ENCODE measurements around the gene KDM4B. TPM values are rescaled to one million over a fixed set of nuclear protein-coding genes. Genes with fewer than 3 reads are reported as not detected.

The KDM4B gene
- total RNA-seq, 4 donors from 2014 or later: 26.6 to 84.2 (median 39.9) TPM

GRCh38 chr19:4991538-4991937 lies 22.6 kb downstream of the KDM4B start:
- H3K36me3 ChIP-seq: no peaks in the 10 kb centered on the region
- in situ Hi-C loops (cut with MboI; ENCODE audit: low pct_ligation_motif_present in 1 of 4, low pct_unique_long_range_greater_than_20kb in 1 of 4, low sequenced_read_pairs in 3 of 4) (no loop called here), intact Hi-C loops (cut with DNase I; ENCODE audit: low total_unique reads) (no loop called here)
- H3K4me1 ChIP-seq: peaks cover 7 to 29% (median 17%) of the 10 kb centered on the region in 4 donors
- H3K27ac ChIP-seq: no peak overlapping the region
- no peak for TF ChIP-seq POLR2AphosphoS5 (IDR thresholded peaks at IDR 0.05)
- no peak for TF ChIP-seq EP300 (IDR thresholded peaks at IDR 0.05; ENCODE audit: low read depth)
- no peak for TF ChIP-seq CTCF (IDR thresholded peaks at IDR 0.05)
- no peak for TF ChIP-seq POLR2A (IDR thresholded peaks at IDR 0.05)
- no peaks in the 10 kb centered on the region for H3K9me3 ChIP-seq
- H3K4me3 ChIP-seq: no peak overlapping the region
- 93% methylated on average over 6 to 9 of the region's 9 CpGs for WGBS, 2 donors (ENCODE audit: low coverage in 1 of 2)
- H3K27me3 ChIP-seq: no peaks in the 10 kb centered on the region
- DNase-seq: no peak

DNA sequence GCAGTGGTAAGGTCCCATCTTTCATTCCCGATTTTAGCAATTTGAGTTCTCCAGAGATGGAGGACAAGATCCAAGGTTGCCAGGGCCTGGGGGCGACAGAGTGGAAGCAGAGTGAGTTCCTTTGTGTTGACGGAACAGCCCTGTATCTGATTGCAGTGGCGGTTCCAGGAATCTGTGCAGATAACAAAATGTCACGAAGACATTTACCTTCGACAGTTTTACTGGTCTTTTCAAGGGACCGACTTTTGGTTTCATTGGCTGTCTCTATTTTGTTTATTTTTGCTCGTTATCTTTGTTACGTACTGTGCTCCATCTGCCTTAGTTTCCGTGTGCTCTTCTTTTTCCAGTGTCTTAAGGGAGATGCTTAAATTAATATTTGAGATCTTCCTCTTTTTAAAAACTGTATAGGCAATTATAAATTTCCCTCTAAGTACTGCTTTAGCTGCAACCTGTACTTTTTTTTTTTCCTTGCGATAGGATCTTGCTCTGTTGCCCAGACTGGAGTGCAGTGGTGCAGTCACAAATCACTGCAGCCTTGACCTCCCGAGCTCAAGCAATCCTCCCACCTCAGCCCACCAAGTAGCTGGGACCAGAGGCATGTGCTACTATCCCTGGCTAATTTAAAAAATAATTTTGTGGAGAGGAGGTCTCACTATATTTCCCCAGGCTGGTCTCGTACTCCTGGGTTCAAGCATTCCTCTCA lies 23.2 kb downstream of the KDM4B start:
- Histone ChIP-seq H3K4me3 (no peak overlapping the region), H3K27ac (no peak overlapping the region), H3K4me1 (peaks cover 7 to 23% (median 15%) of the 10 kb centered on the region in 4 donors), H3K9me3 (no peaks in the 10 kb centered on the region), H3K27me3 (no peaks in the 10 kb centered on the region), H3K36me3 (no peaks in the 10 kb centered on the region)
- intact Hi-C loops (cut with DNase I; ENCODE audit: low total_unique reads): no loop called here
- in situ Hi-C loops (cut with MboI; ENCODE audit: low pct_ligation_motif_present in 1 of 4, low pct_unique_long_range_greater_than_20kb in 1 of 4, low sequenced_read_pairs in 3 of 4): no loop called here
- no peak for TF ChIP-seq POLR2A (IDR thresholded peaks at IDR 0.05)
- TF ChIP-seq EP300 (IDR thresholded peaks at IDR 0.05; ENCODE audit: low read depth): no peak
- no peak for TF ChIP-seq CTCF (IDR thresholded peaks at IDR 0.05)
- no peak for TF ChIP-seq POLR2AphosphoS5 (IDR thresholded peaks at IDR 0.05)
- 90 to 93% methylated on average over 6 to 13 of the region's 13 CpGs for WGBS, 2 donors (ENCODE audit: low coverage in 1 of 2)
- no peak for DNase-seq

DNA sequence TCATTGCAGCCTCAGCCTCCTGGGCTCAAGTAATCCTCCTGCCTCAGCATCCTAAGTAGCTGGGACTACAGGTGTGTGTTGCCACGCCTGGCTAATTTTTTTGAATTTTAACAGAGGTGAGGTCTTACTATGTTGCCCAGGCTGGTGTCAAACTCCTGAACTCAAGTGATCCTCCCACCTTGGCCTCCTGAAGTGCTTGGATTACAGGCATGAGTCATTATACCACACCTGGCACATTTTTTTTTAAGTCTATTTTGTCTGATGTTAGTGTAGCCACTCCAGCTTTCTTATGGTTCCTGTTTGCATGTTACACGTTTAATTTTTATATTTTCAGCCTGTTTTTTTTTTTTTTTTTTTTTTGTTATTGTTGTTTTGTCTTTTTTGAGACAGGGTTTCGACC lies 24.8 kb downstream of the KDM4B start:
- Histone ChIP-seq H3K36me3 (no peaks in the 10 kb centered on the region), H3K4me3 (no peak overlapping the region), H3K4me1 (peaks cover under 1 to 10% (median 3%) of the 10 kb centered on the region in 4 donors), H3K27ac (no peak overlapping the region), H3K27me3 (no peaks in the 10 kb centered on the region), H3K9me3 (no peaks in the 10 kb centered on the region)
- TF ChIP-seq POLR2A (IDR thresholded peaks at IDR 0.05) (no peak), POLR2AphosphoS5 (IDR thresholded peaks at IDR 0.05) (no peak), EP300 (IDR thresholded peaks at IDR 0.05; ENCODE audit: low read depth) (no peak), CTCF (IDR thresholded peaks at IDR 0.05) (no peak)
- WGBS, 2 donors (ENCODE audit: low coverage in 1 of 2): 78 to 83% methylated on average over 3 of the region's 3 CpGs
- DNase-seq: no peak
- in situ Hi-C loops (cut with MboI; ENCODE audit: low pct_ligation_motif_present in 1 of 4, low pct_unique_long_range_greater_than_20kb in 1 of 4, low sequenced_read_pairs in 3 of 4) (no loop called here), intact Hi-C loops (cut with DNase I; ENCODE audit: low total_unique reads) (no loop called here)

GRCh38 chr19:4996701-4997100 lies 27.8 kb downstream of the KDM4B start:
- intact Hi-C loops (cut with DNase I; ENCODE audit: low total_unique reads) (no loop called here), in situ Hi-C loops (cut with MboI; ENCODE audit: low pct_ligation_motif_present in 1 of 4, low pct_unique_long_range_greater_than_20kb in 1 of 4, low sequenced_read_pairs in 3 of 4) (no loop called here)
- Histone ChIP-seq H3K9me3 (no peaks in the 10 kb centered on the region), H3K4me3 (no peak overlapping the region), H3K27me3 (no peaks in the 10 kb centered on the region), H3K27ac (no peak overlapping the region), H3K4me1 (peaks cover 0 to 4% (median under 1%) of the 10 kb centered on the region in 4 donors), H3K36me3 (no peaks in the 10 kb centered on the region)
- 75% methylated on average over 5 of the region's 5 CpGs; no CpG with 5 or more reads in 1 of the 2 donors for WGBS, 2 donors (ENCODE audit: low coverage in 1 of 2)
- TF ChIP-seq POLR2A (IDR thresholded peaks at IDR 0.05): no peak
- TF ChIP-seq CTCF (IDR thresholded peaks at IDR 0.05): no peak
- TF ChIP-seq EP300 (IDR thresholded peaks at IDR 0.05; ENCODE audit: low read depth): no peak
- TF ChIP-seq POLR2AphosphoS5 (IDR thresholded peaks at IDR 0.05): no peak
- no peak for DNase-seq

Measured in transverse colon (tissue), 4 donors.